ENCODE measurements around the gene ZNF273.
"Not testable (repeated sequence)": the region's sequence is repeated elsewhere in the genome, so short reads cannot be mapped to it uniquely, and the experiment has no call there.

ZNF273 gene

GRCh38 chr7:64893401-64893800, 9.7 kb upstream of the ZNF273 start:
- H3K4me3 ChIP-seq (ENCODE audit: low read depth, low read length), result no peak overlapping the region
- no peak for TF ChIP-seq CTCF (IDR thresholded peaks at IDR 0.05; ENCODE audit: low read depth, low read length)
- no peak for DNase-seq (ENCODE audit: low read depth, low spot score)
- in situ Hi-C loops (cut with HindIII; ENCODE audit: low sequenced_read_pairs), result no loop called here

DNA sequence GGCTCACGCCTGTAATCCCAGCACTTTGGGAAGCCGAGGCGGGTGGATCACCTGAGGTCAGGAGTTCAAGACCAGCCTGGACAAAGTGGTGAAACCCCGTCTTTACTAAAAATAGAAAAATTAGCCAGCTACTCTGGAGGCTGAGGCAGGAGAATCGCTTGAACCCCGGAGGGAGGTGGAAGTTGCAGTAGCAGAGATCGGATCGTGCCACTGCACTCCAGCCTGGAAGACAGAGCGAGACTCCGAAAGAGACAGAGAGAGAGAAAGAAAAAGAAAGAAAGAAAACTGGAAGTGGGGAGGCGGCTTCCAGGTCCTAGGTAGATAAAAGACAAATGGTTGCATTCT, 640 bp upstream of the ZNF273 start:
- in situ Hi-C loops (cut with HindIII; ENCODE audit: low sequenced_read_pairs); DNase-seq (ENCODE audit: low read depth, low spot score); H3K4me3 ChIP-seq (ENCODE audit: low read depth, low read length): not testable (repeated sequence)

DNA sequence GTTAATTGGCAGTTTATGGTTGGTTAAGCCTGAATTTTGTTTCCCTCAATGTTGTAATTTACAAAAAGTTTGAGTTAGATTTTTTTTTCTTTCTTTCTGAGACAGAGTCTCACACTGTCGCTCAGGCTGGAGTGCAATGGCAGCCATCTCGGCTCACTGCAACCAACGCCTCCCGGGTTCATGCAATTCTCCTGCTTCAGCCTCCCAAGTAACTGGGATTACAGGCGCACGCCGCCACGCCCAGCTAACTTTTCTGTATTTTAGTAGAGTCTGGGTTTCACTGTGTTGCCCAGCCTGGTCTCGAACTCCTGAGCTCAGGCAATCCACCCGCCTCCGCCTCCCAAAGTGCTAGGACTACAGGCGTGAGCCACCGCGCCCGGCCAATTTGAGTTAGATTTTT, 935 bp downstream of the ZNF273 start:
- no peak for DNase-seq (ENCODE audit: low read depth, low spot score)
- no peak for TF ChIP-seq CTCF (IDR thresholded peaks at IDR 0.05; ENCODE audit: low read depth, low read length)
- in situ Hi-C loops (cut with HindIII; ENCODE audit: low sequenced_read_pairs), result no loop called here

DNA sequence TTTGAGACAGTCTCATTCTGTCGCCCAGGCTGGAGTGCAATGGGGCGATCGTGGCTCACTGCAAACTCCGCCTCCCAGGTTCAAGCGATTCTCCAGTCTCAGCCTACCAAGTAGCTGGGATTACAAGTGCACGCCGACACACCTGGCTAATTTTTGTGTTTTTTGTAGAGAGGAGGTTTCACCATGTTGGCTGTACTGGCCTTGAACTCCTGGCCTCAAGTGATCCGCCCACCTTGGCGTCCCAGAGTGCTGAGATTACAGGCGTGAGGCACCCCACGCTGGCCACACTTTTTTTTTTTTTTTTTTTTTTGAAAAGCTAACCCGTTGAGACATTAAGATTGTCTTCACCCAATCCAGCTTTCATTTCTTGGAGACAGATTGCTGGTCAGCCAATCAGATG, 2.1 kb downstream of the ZNF273 start:
- TF ChIP-seq CTCF (IDR thresholded peaks at IDR 0.05; ENCODE audit: low read depth, low read length), result no peak
- in situ Hi-C loops (cut with HindIII; ENCODE audit: low sequenced_read_pairs), result no loop called here
- DNase-seq (ENCODE audit: low read depth, low spot score), result no peak

More for the DNA sequence above, 935 bp downstream of the ZNF273 start:
- peak overlapping the region; percentile 91 for H3K4me3 ChIP-seq (ENCODE audit: low read depth, low read length)

DNA sequence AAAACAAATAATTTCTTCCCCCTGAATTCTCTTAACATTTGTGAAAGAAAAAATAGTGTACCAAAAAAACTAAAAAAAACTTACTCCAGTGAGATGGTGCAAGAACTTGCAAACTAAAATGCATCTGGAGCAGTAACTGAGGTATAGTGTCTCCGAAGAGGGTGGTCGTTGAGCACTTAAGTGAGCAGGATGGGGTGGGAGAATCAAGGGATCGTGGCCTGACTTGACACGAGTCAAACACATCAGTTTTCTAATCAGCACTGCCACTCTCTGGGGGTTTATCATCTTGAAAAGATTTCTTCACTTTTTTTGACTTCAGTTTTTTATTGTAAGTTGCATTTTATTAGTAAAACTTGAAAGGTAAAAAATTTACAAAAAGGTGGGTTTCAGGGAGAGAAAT, 2.5 kb downstream of the ZNF273 start:
- in situ Hi-C loops (cut with HindIII; ENCODE audit: low sequenced_read_pairs), result no loop called here
- no peak for DNase-seq (ENCODE audit: low read depth, low spot score)
- no peak for TF ChIP-seq CTCF (IDR thresholded peaks at IDR 0.05; ENCODE audit: low read depth, low read length)
- H3K4me3 ChIP-seq (ENCODE audit: low read depth, low read length), result no peak overlapping the region

More for the DNA sequence above, 2.1 kb downstream of the ZNF273 start:
- no peak overlapping the region for H3K4me3 ChIP-seq (ENCODE audit: low read depth, low read length)

DNA sequence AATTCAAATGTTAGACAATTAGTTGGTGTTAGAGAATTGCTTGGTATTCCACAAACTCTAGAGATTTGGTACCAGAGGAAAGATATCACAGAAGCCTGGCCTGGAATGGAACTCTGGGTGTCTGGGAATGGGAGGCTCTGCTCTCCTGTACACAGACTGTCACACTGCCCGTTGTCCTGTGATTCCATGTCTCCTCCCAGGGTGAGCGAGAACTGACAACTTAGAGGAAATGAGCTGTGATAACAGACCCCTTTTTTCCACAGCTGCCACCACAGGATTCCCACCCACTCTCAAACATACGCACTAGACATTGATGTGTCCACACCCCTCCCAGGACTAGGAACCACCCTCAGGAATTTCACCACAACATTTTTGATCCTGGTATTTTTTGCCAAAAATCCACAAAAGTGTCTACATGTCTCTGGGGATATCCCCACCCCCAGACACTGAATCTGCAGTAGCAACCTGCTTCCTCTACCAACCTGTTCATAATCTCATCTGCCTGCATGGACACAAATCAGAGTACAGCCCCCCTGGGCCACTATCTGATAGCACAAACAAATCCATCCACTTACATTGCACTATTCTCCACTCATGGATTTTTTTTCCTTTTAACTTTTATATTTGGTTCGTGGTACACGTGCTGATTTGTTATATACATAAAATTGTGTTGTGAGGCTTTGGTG, 4.7 kb downstream of the ZNF273 start:
- in situ Hi-C loops (cut with HindIII; ENCODE audit: low sequenced_read_pairs), result no loop called here
- H3K4me3 ChIP-seq (ENCODE audit: low read depth, low read length), result no peak overlapping the region
- DNase-seq (ENCODE audit: low read depth, low spot score), result no peak
- no peak for TF ChIP-seq CTCF (IDR thresholded peaks at IDR 0.05; ENCODE audit: low read depth, low read length)

- TF ChIP-seq CTCF (IDR thresholded peaks at IDR 0.05; ENCODE audit: low read depth, low read length), result no peak
- no peak overlapping the region for H3K4me3 ChIP-seq (ENCODE audit: low read depth, low read length)
- DNase-seq (ENCODE audit: low read depth, low spot score), result no peak
- in situ Hi-C loops (cut with HindIII; ENCODE audit: low sequenced_read_pairs), result no loop called here
Observed at GRCh38 chr7:64908358-64908757, 5.3 kb downstream of the ZNF273 start.
